Hindlimb muscle (tissue), 1 donor: Measurements from ENCODE around the gene P2RX1. TPM values are rescaled to one million over a fixed set of nuclear protein-coding genes. Genes with fewer than 3 reads are reported as not detected.
A peak's percentile ranks its signal among the peaks of the same experiment; 100 is the strongest.

Source experiments
- DNase-seq: peaks from one replicate; pipeline ENCODE4 v3.0.0-alpha.2; 2013
- polyA plus RNA-seq: library from polyadenylated mRNA; unstranded; fragments of 120-200 nt; gene quantifications from one replicate; pipeline ENCODE4 v1.2.1, GENCODE V29; 2013; ENCODE audit not compliant: insufficient read length

The P2RX1 gene
- polyA plus RNA-seq, 1 donor, result 4.5 TPM

DNA sequence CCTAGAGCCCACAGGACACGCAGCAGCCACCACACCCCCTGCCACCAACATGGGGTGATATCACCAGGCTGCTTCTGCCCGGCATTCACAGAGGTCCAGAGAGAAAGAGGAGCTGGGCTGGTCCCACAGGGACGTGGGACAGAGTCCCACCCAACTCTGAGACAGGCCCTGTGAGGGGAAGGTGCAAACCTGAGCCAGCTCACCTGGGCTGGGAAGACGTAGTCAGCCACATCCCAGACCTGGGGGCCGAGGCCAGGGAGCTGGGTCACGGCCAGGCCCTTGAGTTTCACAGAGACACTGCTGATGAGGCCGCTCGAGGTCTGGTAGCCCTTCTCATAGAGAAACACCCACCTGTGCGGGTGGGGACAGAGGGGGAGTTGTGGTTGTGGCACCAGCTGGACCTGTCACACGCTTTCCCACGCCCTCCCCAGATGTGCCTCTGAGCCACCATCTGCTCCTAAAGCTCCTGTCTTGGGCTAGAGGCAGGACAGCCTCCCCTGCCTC lies 11.2 kb downstream of the P2RX1 start:
- no peak for DNase-seq

DNA sequence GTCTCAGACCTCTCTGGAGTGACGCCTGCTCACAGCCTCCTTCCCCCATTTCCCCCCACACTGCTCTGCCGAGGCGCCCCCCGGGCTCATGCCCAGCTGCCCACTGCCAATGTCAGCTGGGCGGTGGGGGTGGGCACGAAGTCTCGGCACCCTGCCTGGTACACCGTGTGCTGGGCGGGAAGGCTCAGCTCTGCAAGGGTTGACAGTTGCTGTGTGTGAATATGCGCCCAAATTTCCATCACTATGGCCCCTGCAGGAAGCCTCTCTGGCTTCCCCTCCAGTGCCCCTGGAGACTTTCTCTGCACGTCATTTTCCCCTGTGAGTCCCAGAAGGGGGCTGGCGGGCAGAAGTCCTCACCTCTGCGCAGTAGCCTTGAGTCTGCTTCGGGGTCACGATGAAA lies 11.8 kb downstream of the P2RX1 start:
- DNase-seq, result no peak

- DNase-seq, result no peak
These were observed 12.4 kb downstream of the P2RX1 start for GRCh38 chr17:3903881-3904290.

DNA sequence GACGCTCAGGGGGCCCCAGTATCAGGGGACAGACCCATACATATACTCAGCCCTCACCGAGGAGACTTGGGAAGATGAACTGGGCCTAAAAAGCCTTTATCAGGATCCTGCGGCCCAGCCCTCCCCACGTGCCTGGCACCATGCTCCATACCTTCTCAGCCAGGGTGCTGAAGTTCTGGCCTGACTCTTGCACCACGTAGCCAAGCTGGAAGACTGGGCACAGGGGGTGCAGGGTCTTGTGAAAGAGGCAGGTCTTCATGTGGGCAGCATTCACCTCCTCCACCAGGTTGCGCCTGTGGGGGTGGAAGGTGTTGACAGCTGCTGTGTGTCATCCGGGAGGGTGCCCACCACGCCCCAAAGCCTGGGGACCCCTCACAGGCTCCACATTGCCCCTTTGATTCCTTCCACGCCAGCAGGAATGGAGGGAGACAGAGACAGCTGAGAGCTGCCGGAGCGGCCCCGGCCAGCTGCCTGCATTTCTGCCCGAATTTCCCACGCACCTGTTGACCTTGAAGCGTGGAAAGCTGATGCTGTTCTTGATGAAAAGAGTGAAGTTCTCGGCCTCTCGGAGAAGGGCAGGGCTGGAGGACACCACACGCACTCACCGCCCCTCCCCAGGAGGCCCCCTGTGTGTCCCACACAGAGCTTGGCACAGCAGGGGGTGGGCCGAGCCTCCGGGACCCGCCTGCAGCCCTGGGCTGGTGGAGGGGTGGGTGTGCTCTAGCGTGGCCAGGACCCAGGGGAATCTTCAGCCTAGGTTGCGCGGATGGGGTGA lies 13.0 kb downstream of the P2RX1 start:
- no peak for DNase-seq

DNA sequence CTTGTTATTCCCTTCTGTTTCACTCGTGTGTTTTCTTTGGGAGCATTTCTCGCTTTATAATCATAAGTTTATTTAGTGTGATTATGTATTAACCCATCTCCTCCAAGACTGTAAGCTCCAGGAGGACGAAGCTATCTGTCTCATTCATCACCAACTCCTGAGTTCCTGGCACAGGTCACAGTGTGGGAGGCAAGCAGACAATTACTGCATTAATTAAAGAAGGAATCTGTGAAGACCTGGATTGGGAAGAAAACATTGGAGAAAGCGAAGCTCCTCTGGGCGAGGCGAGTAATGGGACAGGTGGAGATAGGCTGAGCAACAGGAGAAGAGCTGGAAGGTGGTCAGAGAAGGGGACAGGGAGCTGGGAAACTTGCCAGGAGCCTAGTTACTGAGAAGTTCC lies 15.6 kb downstream of the P2RX1 start:
- DNase-seq, result no peak

GRCh38 chr17:3897731-3898130 lies 18.5 kb downstream of the P2RX1 start:
- no peak for DNase-seq

GRCh38 chr17:3896968-3897235 lies 19.4 kb downstream of the P2RX1 start:
- DNase-seq, result no peak

- DNase-seq, result no peak
These were observed 19.9 kb downstream of the P2RX1 start for GRCh38 chr17:3896108-3896967.

GRCh38 chr17:3895354-3895753 lies 20.9 kb downstream of the P2RX1 start:
- DNase-seq, result no peak

GRCh38 chr17:3894911-3895343 lies 21.3 kb downstream of the P2RX1 start:
- DNase-seq, result no peak

DNA sequence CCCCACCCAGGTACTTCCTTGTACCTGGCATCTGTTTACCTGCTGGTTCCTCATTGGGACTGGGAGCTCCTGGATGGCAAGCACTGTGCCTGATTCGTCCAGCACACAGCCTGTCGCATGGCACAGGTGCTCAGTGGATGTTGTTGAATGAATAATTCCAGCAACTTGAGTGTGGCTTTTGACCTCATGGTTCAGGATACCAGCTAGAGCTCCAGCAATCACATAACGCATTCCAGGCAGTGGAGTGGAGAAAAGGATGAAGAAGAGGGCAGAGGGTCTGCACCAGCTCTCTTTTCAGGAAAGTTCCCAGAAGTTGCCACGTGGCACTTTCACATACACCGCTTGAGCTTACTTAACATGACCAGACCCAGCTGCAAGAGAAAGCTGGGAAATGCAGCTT lies 22.1 kb downstream of the P2RX1 start:
- DNase-seq, result no peak

DNA sequence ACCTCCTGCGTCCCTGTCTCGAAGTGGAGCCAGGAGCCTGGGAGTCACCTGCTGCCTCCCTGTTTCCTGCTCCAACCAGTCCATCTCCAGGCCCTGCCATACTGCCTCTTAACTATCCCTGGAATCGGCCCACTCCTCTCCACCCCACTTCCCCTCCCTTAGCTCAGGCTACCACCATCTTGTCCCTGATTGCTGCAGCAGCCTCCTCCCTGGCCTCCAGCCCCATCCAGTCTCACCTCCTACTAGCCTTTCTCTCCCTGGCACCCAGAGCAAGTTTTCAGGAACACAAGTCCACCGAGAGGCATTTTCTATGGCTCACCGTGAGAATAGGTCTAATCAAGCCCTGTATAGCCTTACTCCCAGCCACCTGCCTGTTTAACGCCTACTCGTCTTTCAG lies 22.5 kb downstream of the P2RX1 start:
- no peak for DNase-seq

DNA sequence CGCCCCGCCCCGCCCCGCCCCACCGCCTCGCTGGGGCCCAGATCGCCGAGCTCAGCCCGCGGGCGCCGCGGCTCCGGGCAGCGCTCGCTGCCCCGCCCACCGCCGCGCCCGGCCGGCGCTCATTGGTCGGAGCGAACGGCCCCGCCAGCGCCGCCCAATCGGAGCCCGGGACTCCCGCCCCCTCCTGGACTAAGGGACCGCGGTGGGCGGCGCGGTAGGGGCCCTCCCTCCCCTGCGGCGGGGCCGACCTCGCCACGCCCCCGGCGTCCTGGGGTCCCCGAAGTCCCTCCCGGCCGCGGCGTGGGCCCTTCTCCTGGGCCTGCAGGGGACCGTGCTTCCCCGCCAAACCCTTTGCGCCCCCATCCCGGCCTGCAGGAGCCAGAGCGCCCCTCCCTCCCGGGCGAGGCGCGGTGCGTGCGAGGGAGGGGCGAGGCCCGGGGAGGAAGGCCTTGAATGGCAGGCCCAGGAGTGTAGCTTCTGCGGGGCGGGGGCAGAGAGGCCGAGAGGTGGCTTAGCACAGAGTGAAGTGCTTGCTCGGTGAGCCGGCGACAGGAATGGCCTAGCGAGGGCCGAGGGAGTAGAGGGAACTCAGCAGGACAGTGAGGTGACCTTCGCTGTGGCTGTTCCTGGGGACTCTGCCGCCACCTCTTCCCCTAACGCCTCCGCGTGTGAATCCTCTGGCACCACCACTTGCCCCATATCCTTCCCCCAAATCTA lies 23.1 kb downstream of the P2RX1 start, which contains the start of gene CAMKK1:
Gene CAMKK1 (minus strand): TSS at position 51 of the 717 bp plus-strand sequence. CDS start 7,366 bp downstream, outside the sequence.
- DNase-seq, result peak; percentile 93

- no peak for DNase-seq
These were observed 23.9 kb downstream of the P2RX1 start for GRCh38 chr17:3892095-3892998.

- no peak for DNase-seq
These were observed 24.6 kb downstream of the P2RX1 start for GRCh38 chr17:3891626-3892094.

- DNase-seq, result no peak
These were observed 25.4 kb downstream of the P2RX1 start for GRCh38 chr17:3890878-3891219.

DNA sequence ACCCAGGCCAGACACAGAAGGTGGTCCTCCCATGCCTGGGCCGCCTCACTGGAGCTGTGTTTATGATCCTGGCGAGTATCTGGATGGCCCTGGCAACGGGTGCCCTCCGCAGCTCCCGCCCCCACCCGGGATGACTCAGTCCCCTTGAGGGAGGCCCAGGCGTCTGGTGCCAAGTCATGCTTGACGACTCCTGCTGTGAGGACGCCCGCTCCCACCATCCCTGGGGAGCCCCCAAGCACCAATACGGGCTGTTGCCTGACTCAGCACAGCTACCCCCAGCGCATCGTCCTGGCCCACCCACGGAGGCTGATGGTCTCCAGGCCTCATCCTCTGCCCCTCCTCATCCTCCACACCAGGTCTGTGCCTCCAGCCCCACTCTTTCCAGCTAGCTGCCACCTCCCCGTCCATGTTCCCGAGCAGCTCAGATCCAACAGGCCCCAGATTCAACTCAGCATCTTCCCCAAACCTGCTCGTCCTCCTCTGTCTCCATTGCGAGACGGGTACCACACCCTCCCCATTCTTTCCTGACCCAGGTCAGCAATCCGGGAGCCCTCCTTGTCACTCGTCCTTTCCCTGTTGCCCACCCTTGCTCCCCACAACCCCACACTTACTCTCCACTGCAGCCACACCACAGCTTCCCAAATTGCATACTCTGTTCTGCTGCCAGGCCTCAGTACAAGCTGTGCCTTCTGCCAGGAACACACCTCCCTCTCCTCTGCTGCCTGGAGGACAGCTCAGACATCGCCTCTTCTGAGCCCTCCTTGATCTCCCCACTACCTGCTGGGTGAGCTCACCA lies 26.0 kb downstream of the P2RX1 start:
- DNase-seq, result no peak

- DNase-seq, result no peak
These were observed 26.8 kb downstream of the P2RX1 start for GRCh38 chr17:3889325-3890012.

- DNase-seq, result peak; percentile 94
These were observed 27.7 kb downstream of the P2RX1 start for GRCh38 chr17:3888343-3889171.
